Testis (tissue), 2 donors: ENCODE data around the gene CALY.

ENCODE experiments used
- POLR2A ChIP-seq: fragments of 450-650 bp; IDR thresholded peaks from one replicate; pipeline ENCODE4 v1.6.1; 2017; ENCODE audit warnings: antibody characterized with exemption, mild to moderate bottlenecking, moderate library complexity
- TF ChIP-seq, protein P1 (sequence below), 3 experiments: fragments of 450-650 bp in 2 of 3; fragments of 200-600 bp in 1 of 3; sonication (generic) in 1 of 3; IDR thresholded peaks; one replicate each; pipeline ENCODE4 v1.5.1; 2016 to 2019; ENCODE audit warnings: antibody characterized with exemption in 3 of 3, mild to moderate bottlenecking in 2 of 3, moderate library complexity in 1 of 3

DNA sequence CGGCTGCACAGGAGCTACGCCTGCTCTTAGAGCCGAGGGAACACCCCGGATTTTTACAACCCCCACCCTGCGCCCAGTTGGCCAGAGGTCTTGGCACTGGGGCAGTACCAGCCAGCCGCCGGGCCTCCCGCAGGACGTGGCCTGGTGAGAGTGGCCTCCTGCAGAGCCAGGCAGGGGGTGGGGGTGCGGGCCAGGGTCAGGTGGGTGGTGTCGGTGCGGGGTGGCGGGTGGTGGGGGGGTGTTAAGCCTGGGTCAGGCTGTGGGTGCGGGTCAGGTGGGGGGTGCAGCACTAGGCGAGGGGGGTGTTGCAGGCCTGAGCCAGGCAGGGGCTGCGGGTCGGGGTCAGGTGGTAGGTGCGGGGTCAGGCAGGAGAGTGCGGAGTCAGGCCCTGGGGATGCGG is 35.8 kb upstream of the CALY start:
- TF ChIP-seq, protein P1, sequence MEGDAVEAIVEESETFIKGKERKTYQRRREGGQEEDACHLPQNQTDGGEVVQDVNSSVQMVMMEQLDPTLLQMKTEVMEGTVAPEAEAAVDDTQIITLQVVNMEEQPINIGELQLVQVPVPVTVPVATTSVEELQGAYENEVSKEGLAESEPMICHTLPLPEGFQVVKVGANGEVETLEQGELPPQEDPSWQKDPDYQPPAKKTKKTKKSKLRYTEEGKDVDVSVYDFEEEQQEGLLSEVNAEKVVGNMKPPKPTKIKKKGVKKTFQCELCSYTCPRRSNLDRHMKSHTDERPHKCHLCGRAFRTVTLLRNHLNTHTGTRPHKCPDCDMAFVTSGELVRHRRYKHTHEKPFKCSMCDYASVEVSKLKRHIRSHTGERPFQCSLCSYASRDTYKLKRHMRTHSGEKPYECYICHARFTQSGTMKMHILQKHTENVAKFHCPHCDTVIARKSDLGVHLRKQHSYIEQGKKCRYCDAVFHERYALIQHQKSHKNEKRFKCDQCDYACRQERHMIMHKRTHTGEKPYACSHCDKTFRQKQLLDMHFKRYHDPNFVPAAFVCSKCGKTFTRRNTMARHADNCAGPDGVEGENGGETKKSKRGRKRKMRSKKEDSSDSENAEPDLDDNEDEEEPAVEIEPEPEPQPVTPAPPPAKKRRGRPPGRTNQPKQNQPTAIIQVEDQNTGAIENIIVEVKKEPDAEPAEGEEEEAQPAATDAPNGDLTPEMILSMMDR (IDR thresholded peaks at IDR 0.05): no peak
- TF ChIP-seq POLR2A: no peak
